ENCODE measurements around the gene MAPKAPK2. TPM values are rescaled to one million over a fixed set of nuclear protein-coding genes. Genes with fewer than 3 reads are reported as not detected.

Gene MAPKAPK2
- total and polyA plus RNA-seq, 2 of the 13 experiments (the other 11 are each of a cell fraction or from before 2014, with no cell fraction given), result 16.6 to 34.0 TPM

DNA sequence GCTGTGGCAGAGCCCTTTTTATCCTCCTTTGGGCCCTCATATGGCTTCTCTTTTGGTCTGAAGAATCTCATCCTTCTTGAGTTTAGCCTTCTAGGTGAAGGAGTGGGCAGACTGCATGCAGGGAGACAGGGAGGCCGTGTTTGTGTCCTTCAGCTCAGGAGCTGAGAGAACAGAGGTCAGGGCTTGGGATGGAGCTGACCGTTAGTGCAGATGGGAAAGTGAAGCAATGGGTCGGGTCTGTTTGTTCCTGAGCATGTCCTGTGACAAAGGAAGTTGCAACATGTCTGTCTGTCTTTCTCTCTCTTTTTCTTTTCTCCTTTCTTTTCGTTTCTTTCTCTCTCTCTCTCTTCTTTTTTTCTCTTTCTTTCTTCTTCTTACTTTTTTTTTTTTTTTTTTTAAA lies 14.9 kb downstream of the MAPKAPK2 start (continued):
- no peak for TF ChIP-seq ZSCAN30 (CRISPR knock-in tag; IDR thresholded peaks at IDR 0.05)
- TF ChIP-seq, protein P1, sequence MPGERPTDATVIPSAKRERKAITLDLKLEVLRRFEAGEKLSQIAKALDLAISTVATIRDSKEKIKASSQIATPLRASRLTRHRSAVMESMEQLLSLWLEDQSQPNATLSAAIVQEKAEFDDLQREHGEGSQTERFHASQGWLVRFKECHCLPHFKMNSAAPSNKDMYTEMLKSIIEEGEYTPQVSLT (CRISPR knock-in tag; IDR thresholded peaks at IDR 0.05; ENCODE audit: borderline replicate concordance, low read depth), result no peak
- no peak for TF ChIP-seq ZNF577 (CRISPR knock-in tag; IDR thresholded peaks at IDR 0.05; ENCODE audit: borderline replicate concordance, low read depth)
- no peak for TF ChIP-seq ZNF235 (CRISPR knock-in tag; IDR thresholded peaks at IDR 0.05; ENCODE audit: borderline replicate concordance)
- TF ChIP-seq YY1 (IDR thresholded peaks at IDR 0.05; ENCODE audit: insufficient read depth, insufficient replicate concordance, low read depth, low read length), result no peak
- TF ChIP-seq, protein P2, sequence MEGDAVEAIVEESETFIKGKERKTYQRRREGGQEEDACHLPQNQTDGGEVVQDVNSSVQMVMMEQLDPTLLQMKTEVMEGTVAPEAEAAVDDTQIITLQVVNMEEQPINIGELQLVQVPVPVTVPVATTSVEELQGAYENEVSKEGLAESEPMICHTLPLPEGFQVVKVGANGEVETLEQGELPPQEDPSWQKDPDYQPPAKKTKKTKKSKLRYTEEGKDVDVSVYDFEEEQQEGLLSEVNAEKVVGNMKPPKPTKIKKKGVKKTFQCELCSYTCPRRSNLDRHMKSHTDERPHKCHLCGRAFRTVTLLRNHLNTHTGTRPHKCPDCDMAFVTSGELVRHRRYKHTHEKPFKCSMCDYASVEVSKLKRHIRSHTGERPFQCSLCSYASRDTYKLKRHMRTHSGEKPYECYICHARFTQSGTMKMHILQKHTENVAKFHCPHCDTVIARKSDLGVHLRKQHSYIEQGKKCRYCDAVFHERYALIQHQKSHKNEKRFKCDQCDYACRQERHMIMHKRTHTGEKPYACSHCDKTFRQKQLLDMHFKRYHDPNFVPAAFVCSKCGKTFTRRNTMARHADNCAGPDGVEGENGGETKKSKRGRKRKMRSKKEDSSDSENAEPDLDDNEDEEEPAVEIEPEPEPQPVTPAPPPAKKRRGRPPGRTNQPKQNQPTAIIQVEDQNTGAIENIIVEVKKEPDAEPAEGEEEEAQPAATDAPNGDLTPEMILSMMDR (CRISPR knock-in tag; IDR thresholded peaks at IDR 0.05), result no peak
- no peak for TF ChIP-seq CHD2 (IDR thresholded peaks at IDR 0.05; ENCODE audit: low read depth, low read length)
- peak; percentile 38; the same call in 1 of the 2 replicates for TF ChIP-seq NCOR1 (IDR thresholded peaks at IDR 0.05; ENCODE audit: borderline replicate concordance, low read length)
- TF ChIP-seq ZNF546 (CRISPR knock-in tag; conservative IDR thresholded peaks at IDR 0.05), result no peak
- TF ChIP-seq ZNF781 (CRISPR knock-in tag; IDR thresholded peaks at IDR 0.05; ENCODE audit: borderline replicate concordance, not compliant biosample characterization), result no peak
- peak; percentile 47; the same call in 1 of the 2 replicates for TF ChIP-seq BCL6 (CRISPR knock-in tag; IDR thresholded peaks at IDR 0.05)
- TF ChIP-seq ESRRA (CRISPR knock-in tag; IDR thresholded peaks at IDR 0.05; ENCODE audit: low read depth), result peak; percentile 87; the same call in 1 of the 2 replicates
- TF ChIP-seq HDAC1 (CRISPR knock-in tag; IDR thresholded peaks at IDR 0.05), result 0 out of 2 replicates have a peak, but pooled peaks have one; percentile 46
- TF ChIP-seq SALL2 (CRISPR knock-in tag; IDR thresholded peaks at IDR 0.05), result no peak
- TF ChIP-seq, protein P3, sequence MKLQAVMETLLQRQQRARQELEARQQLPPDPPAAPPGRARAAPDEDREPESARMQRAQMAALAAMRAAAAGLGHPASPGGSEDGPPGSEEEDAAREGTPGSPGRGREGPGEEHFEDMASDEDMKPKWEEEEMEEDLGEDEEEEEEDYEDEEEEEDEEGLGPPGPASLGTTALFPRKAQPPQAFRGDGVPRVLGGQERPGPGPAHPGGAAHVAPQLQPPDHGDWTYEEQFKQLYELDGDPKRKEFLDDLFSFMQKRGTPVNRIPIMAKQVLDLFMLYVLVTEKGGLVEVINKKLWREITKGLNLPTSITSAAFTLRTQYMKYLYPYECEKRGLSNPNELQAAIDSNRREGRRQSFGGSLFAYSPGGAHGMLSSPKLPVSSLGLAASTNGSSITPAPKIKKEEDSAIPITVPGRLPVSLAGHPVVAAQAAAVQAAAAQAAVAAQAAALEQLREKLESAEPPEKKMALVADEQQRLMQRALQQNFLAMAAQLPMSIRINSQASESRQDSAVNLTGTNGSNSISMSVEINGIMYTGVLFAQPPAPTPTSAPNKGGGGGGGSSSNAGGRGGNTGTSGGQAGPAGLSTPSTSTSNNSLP (IDR thresholded peaks at IDR 0.05; ENCODE audit: low read depth, low read length), result no peak
- peak; percentile 29 for TF ChIP-seq TBL1XR1 (IDR thresholded peaks at IDR 0.05; ENCODE audit: borderline replicate concordance, low read length, partially characterized antibody)
- no peak for TF ChIP-seq ZNF878 (CRISPR knock-in tag; IDR thresholded peaks at IDR 0.05)
- no peak for TF ChIP-seq ZSCAN20 (CRISPR knock-in tag; IDR thresholded peaks at IDR 0.05; ENCODE audit: borderline replicate concordance)
- peak; percentile 41; the same call in 1 of the 2 replicates for TF ChIP-seq ELF3 (CRISPR knock-in tag; IDR thresholded peaks at IDR 0.05)
- no peak for TF ChIP-seq HDAC6 (IDR thresholded peaks at IDR 0.05; ENCODE audit: low read depth, low read length)
- no peak for TF ChIP-seq CCAR2 (optimal IDR thresholded peaks at IDR 0.05; ENCODE audit: low read depth, low read length)
- TF ChIP-seq, protein P4, sequence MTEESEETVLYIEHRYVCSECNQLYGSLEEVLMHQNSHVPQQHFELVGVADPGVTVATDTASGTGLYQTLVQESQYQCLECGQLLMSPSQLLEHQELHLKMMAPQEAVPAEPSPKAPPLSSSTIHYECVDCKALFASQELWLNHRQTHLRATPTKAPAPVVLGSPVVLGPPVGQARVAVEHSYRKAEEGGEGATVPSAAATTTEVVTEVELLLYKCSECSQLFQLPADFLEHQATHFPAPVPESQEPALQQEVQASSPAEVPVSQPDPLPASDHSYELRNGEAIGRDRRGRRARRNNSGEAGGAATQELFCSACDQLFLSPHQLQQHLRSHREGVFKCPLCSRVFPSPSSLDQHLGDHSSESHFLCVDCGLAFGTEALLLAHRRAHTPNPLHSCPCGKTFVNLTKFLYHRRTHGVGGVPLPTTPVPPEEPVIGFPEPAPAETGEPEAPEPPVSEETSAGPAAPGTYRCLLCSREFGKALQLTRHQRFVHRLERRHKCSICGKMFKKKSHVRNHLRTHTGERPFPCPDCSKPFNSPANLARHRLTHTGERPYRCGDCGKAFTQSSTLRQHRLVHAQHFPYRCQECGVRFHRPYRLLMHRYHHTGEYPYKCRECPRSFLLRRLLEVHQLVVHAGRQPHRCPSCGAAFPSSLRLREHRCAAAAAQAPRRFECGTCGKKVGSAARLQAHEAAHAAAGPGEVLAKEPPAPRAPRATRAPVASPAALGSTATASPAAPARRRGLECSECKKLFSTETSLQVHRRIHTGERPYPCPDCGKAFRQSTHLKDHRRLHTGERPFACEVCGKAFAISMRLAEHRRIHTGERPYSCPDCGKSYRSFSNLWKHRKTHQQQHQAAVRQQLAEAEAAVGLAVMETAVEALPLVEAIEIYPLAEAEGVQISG (CRISPR knock-in tag; IDR thresholded peaks at IDR 0.05), result peak; percentile 9; the same call in 1 of the 2 replicates
- TF ChIP-seq CBX2 (IDR thresholded peaks at IDR 0.05; ENCODE audit: low read depth, low read length), result no peak
- TF ChIP-seq CBX2 (CRISPR knock-in tag; IDR thresholded peaks at IDR 0.05; ENCODE audit: low read depth), result no peak
